Bronchial epithelial cell (primary cell): Measurements from ENCODE around the gene LILRB1. TPM values are rescaled to one million over a fixed set of nuclear protein-coding genes. Genes with fewer than 3 reads are reported as not detected.
"Not testable (repeated sequence)": the region's sequence is repeated elsewhere in the genome, so short reads cannot be mapped to it uniquely, and the experiment has no call there.

Experiments used
- DNase-seq: peaks from one replicate; pipeline ENCODE4 v3.0.0-alpha.2; 2010; ENCODE audit warnings: low read depth
- FAIRE-seq: peaks from 2 replicates; lab custom pipeline; 2011; peaks lifted over from hg19 to GRCh38; lab: Jason Lieb, UNC
- H3K27me3 ChIP-seq: 2 replicates; pipeline ENCODE4 v1.5.1; 2011; ENCODE audit warnings: low read length; ENCODE audit not compliant: control insufficient read depth, insufficient read depth
- H3K36me3 ChIP-seq: 2 replicates; pipeline ENCODE4 v1.5.1; 2011; ENCODE audit warnings: low read length; ENCODE audit not compliant: control insufficient read depth, insufficient read depth
- H3K4me3 ChIP-seq: 2 replicates; pipeline ENCODE4 v1.5.1; 2011; ENCODE audit warnings: mild to moderate bottlenecking, low read depth, low read length, control low read depth
- total RNA-seq: library from RNA; depleted of rRNA; stranded (reverse); fragments of >200 nt; gene quantifications from 2 replicates; pipeline ENCODE4 v1.2.1, GENCODE V29; 2014
- TF ChIP-seq, protein P1 (sequence below): IDR thresholded peaks from 2 replicates; pipeline ENCODE4 v1.5.1; 2011; ENCODE audit warnings: mild to moderate bottlenecking, moderate library complexity, low read length, control low read depth, inconsistent platforms; ENCODE audit not compliant: insufficient read depth, severe bottlenecking

The LILRB1 gene
- total RNA-seq, 1 donor from 2014 or later, result not detected

DNA sequence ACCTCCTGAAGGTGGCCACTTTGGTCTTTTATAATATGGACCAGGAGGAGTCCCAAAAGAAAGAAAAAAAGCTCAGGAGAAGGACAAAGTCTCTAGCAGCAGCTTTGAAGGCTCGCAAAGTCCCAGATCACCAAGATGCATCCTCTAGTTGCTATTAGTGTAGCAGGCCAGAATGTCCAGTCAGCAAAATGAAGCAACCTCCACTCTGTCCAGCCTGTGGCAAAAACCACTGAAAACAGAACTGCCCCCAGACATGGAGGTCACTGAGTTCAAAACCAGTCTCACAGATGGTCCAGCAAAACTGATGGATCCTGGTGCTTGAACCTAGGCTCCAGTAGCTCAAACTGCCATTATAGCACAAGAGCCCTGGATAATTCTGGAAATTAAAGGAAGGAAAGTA lies 42.9 kb downstream of the LILRB1 start:
- DNase-seq (no peak), FAIRE-seq (no peak)
- TF ChIP-seq, protein P1, sequence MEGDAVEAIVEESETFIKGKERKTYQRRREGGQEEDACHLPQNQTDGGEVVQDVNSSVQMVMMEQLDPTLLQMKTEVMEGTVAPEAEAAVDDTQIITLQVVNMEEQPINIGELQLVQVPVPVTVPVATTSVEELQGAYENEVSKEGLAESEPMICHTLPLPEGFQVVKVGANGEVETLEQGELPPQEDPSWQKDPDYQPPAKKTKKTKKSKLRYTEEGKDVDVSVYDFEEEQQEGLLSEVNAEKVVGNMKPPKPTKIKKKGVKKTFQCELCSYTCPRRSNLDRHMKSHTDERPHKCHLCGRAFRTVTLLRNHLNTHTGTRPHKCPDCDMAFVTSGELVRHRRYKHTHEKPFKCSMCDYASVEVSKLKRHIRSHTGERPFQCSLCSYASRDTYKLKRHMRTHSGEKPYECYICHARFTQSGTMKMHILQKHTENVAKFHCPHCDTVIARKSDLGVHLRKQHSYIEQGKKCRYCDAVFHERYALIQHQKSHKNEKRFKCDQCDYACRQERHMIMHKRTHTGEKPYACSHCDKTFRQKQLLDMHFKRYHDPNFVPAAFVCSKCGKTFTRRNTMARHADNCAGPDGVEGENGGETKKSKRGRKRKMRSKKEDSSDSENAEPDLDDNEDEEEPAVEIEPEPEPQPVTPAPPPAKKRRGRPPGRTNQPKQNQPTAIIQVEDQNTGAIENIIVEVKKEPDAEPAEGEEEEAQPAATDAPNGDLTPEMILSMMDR, result no peak

DNA sequence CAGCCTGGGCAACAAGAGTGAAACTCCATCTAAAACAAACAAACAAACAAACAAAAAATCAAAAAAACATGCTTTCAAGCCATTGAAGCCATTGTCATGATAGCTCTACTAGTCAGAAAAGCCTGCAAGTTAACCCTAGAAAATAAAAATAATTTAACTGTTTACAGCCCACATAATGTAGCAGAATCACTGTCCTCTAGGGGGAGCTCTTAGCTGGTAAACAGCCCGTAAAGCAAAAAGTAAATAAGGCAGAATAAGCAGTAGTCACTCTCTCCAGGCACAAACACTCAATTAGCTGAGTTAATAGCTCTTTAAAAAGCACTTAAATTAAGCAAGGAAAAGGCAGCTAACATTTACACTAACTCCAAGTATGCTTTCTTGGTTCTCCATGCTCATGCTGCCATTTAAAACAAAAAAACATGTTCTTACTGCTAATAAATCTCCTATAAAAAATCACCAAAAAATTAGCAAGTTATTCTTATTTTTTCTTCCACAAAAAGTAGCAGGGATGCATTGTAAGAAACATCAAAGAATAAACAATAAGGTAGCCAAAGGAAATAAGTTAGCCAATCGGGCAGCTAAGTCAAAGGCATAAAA lies 43.8 kb downstream of the LILRB1 start:
- no peaks in the 10 kb centered on the region for H3K27me3 ChIP-seq
- no peaks in the 10 kb centered on the region for H3K36me3 ChIP-seq
- no peak overlapping the region for H3K4me3 ChIP-seq
- FAIRE-seq (no peak), DNase-seq (peak; percentile 30)
- TF ChIP-seq, protein P1, result peak; percentile 60

More for the DNA sequence above, 42.9 kb downstream of the LILRB1 start:
- H3K36me3 ChIP-seq, result no peaks in the 10 kb centered on the region
- H3K4me3 ChIP-seq, result no peak overlapping the region
- no peaks in the 10 kb centered on the region for H3K27me3 ChIP-seq

DNA sequence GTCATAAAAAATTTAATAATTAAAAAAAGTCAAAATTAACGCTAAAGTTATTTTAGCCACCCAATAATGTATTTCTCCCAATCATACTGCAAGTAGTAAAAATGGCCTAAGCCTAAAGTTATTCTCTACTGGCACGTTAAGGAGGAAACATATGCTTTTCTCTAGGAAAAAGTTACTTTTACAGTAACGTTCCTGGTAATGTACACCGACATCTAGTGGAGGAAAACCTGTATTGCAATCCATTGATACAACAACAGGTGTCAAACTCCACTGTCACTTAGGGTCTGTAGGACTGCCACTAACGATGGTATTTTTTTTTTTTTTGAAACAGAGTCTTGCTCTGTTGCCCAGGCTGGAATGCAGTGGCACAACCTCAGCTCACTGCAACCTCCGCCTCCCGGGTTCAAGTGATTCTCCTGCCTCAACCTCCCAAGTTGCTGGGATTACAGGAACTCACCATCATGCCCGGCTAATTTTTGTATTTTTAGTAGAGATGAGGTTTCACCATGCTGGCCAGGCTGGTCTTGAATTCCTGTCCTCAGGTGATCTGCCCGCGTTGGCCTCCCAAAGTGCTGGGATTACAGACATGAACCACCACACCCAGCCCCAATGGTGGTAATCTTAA lies 46.0 kb downstream of the LILRB1 start:
- FAIRE-seq, result not testable (repeated sequence)

DNA sequence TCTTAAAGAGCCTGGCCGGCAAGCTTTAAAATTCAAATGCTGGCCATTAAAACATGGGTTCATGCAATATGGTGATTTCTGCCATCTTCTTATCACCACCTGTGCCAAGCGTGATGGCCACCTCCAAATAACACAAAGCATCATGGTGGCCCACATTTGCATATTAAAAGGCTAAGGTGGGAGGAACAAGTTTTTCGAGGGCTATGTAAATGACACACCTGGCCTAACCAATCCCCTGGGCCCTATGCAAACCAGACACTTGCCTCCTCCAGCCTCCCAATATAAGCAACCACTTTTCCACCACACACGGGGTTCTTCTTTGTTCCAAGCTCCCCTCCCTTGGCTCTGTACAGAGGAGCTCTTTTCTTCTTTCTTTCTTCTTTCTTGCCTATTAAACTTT lies 46.9 kb downstream of the LILRB1 start:
- H3K27me3 ChIP-seq, result no peaks in the 10 kb centered on the region
- TF ChIP-seq, protein P1, result no peak
- no peak for FAIRE-seq
- H3K36me3 ChIP-seq, result no peaks in the 10 kb centered on the region
- no peak overlapping the region for H3K4me3 ChIP-seq
- DNase-seq, result no peak

More for the DNA sequence above, 46.0 kb downstream of the LILRB1 start:
- not testable (repeated sequence) for H3K27me3 ChIP-seq, H3K36me3 ChIP-seq, H3K4me3 ChIP-seq
- DNase-seq, result peak; percentile 28
- TF ChIP-seq, protein P1, result peak; percentile 65

DNA sequence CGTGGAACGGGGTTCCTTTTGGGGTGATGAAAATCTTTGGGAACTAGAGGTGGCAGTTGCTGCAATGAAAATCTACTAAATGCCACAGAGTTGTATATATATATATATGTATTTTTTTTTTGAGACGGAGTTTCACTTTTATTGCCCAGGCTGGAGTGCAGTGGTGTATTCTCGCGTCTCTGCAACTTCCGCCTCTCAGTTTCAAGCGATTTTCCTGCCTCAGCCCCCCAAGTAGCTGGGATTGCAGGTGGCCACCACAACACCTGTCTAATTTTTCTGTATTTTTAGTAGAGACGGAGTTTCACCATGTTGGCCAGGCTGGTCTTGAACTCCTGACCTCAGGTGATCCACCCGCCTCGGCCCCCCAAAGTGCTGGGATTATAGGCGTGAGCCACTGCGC lies 51.3 kb downstream of the LILRB1 start:
- not testable (repeated sequence) for H3K4me3 ChIP-seq, DNase-seq, FAIRE-seq, H3K27me3 ChIP-seq, H3K36me3 ChIP-seq

DNA sequence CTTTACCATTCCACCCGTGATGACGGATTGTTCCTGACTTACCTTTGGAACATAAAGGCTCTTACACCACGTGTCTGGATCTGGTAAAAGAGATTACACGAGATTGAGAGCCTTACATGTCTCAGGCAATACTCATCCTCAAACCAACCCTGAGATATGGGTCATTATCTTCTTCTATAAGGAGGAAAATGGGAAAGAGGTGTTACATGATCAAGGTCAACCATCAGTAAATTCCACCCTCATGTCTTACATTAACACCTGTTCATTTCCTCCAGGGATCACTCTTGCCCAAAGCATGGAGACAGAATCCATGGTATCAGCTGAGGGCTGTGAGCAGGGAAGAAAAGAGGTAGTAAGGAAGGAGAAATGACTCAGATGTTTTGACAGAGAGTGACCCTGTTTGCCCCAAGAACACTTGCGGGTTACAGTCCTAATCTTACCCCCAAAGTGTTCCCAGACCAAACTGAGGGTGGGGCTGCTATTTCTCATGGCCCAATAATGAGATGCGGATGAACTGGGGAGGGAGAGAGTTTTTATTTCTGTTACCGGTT lies 52.1 kb downstream of the LILRB1 start:
- Histone ChIP-seq H3K36me3 (no peaks in the 10 kb centered on the region), H3K4me3 (no peak overlapping the region), H3K27me3 (no peaks in the 10 kb centered on the region)
- FAIRE-seq, result no peak
- no peak for DNase-seq
- TF ChIP-seq, protein P1, result no peak
